NT2/D1 (cell line): ENCODE measurements around the gene LRRC15.

Source experiments
- SUZ12 ChIP-seq: IDR thresholded peaks from 2 replicates; pipeline ENCODE4 v1.6.1; 2011; ENCODE audit not compliant: insufficient read length, insufficient read depth; ENCODE audit errors: extremely low read depth
- YY1 ChIP-seq: IDR thresholded peaks from 2 replicates; pipeline ENCODE4 v1.6.1; 2011; ENCODE audit not compliant: insufficient read length, insufficient read depth
- ZNF274 ChIP-seq: IDR thresholded peaks from 2 replicates; pipeline ENCODE4 v1.6.1; 2011; ENCODE audit warnings: mild to moderate bottlenecking, low read depth, low read length

GRCh38 chr3:194367992-194368841 lies 1.3 kb downstream of the LRRC15 start:
- TF ChIP-seq YY1 (no peak), SUZ12 (no peak), ZNF274 (no peak)
